ENCODE data around the gene CLIP1.
"Not testable (repeated sequence)": the region's sequence is repeated elsewhere in the genome, so short reads cannot be mapped to it uniquely, and the experiment has no call there.

The CLIP1 gene

DNA sequence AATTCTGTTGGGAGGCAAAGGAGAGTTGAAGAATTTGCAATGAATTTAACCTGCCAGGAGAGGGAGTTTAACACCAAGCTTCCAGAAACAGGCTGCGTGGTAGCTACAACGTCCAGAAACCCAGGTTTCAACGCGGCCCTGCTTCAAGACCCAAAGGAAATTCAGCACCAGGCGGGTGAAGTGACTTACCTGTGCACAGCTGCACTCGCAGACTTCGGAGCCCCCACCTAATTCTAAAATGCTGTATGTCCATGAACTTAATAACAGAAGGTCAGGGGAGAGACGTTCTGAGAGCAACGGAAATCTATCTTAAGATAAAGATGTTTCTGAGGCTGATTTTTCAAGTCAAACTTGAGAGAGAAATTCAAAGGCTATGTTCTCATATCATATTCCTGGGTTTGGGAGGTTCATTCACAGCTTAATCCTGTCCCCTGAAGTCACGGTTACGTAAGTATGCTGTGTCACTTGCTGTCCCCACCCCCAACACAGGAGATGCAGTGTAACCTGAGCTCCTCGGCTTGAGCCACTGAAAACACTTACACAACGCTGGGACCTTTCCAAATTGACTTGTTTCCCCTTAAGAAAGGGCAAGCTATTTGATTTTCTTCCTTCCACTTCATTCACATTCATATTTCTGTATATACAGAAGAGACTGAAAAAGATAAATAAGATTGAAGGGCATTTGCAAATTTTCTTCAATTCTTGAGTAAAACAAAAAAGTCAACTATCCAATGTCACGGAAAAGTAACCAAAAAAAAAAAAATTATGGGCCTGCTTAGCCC is 22.7 kb downstream of the CLIP1 start:
- DNase-seq (ENCODE audit: extremely low read depth in 1 of 2, low read depth in 1 of 2) = no peak

DNA sequence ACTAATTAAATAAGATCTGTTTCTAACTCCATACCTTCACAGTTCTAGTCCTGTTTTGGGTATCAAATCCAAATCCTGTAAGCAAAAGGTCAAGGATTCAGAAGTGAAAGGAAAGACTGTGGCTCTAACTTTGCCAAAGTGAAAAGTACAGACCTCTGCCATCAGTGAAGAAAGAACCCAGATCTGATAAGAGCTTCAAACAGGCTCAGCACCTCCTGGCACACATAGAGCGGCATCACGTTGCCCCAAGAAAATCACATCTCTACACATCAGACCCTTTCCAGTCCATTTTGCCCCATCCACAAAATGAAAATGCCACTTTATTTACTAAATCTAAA is 23.2 kb downstream of the CLIP1 start:
- DNase-seq (ENCODE audit: extremely low read depth in 1 of 2, low read depth in 1 of 2) = no peak

DNA sequence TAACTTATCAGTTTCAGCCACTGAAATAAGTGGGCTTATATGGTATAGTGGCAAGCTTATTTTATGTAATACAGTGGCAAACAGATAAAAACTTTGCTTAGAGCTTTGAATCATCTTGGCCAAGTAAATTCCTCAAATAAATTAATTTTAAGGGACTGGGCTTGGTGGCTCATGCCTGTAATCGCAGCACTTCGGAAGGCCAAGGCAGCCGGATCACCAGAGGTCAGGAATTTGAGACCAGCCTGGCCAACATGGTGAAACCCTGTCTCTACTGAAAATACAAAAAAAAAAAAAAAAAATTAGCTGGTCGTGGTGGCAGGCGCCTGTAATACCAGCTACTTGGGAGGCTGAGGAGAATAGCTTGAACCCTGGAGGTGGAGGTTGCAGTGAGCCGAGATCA is 24.5 kb downstream of the CLIP1 start:
- not testable (repeated sequence) for DNase-seq (ENCODE audit: extremely low read depth in 1 of 2, low read depth in 1 of 2)

DNA sequence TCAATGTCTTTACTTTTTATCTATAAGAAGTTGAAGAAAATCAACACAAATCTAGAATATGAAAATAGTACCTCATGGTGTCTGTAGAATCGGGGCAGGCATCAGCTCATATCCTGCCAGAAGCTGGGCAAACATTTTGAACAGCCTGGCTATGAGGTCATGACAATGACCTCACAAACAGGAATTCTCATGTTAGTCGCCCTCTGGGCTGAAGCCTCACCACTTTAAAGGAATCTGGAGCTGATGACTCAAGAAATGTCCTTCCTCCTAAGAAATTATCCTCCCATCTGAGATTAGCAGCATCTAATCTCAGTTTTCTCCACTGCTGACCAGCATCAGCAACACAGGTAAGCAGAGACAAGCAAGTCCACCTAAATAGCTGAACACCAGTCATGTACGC is 27.1 kb downstream of the CLIP1 start:
- no peak for DNase-seq (ENCODE audit: extremely low read depth in 1 of 2, low read depth in 1 of 2)

DNA sequence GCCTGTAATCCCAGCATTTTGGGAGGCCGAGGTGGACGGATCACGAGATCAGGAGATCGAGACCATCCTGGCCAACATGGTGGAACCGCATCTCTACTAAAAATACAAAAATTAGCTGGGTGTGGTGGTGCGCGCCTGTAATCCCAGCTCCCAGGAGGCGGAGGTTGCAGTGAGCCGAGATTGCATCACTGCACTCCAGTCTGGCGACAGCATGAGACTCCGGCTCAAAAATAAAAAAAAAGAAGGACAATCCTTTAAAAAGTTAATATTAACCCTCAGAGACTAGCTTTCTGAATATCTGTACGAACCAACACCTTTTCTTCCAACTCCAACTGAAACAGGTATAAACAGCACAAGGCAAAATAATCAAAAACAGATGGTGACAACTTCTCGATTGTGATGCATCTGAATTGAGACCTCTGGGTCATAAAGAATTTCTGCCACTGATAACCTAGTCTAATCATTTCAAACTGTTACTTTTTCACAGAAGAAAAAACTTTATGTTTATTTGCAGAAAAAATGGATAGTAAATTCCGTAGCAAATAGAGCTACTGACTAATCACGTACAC is 27.8 kb downstream of the CLIP1 start:
- no peak for DNase-seq (ENCODE audit: extremely low read depth in 1 of 2, low read depth in 1 of 2)

DNA sequence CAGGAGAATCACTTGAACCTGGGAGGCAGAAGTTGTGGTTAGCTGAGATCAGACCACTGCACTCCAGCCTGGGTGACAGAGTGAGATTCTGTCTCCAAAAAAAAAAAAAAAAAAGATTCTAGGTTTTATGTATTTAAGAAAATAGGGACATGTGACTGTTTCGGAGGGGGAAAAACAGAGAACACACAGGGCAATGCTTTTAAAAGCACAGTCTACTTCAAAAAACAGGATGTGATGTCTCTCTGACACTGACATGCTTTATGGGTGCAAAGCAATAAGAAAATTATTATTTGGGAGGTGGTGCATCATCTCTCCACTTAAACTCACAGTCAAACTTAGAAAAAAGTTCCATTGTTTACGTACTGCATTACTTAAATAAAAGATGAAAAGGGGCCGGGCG is 28.7 kb downstream of the CLIP1 start:
- no peak for DNase-seq (ENCODE audit: extremely low read depth in 1 of 2, low read depth in 1 of 2)

DNA sequence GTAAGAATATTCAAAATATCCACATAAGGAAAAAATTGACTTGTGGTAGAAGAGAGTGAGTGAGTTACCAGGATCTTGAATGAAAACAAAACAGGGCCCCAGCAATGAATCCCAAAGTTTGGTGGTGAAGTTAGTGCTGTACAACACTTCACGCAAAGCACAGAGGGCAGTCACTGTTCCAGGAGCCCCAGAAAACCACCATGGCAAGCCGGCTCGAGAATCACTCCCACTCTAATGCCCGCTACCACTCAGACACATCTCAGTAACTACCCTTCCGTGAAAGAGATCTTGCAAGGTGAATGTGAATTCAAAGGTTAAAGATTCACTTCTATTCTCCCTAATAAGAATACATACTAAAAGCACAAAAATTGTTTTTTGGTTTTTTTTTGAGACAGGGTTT is 30.1 kb downstream of the CLIP1 start:
- no peak for DNase-seq (ENCODE audit: extremely low read depth in 1 of 2, low read depth in 1 of 2)

DNA sequence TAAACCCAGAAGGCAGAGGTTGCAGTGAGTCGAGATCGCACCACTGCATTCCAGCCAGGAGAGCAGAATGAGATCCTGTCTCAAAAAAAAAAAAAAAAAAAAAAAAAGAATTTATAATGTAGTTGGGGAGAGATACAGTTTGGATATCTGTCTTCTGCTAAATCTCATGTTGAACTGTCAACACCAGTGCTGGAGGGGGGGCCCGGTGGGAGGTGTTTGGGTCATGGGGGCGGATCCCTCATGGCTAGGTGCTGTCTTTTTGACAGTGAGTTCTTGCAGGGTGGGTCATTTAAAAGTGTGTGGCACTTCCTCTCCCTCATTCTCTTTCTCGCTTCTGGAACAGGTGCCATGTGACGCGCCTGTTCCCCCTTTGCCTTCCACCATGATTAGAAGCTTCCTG is 32.8 kb downstream of the CLIP1 start:
- DNase-seq (ENCODE audit: extremely low read depth in 1 of 2, low read depth in 1 of 2) = no peak

DNA sequence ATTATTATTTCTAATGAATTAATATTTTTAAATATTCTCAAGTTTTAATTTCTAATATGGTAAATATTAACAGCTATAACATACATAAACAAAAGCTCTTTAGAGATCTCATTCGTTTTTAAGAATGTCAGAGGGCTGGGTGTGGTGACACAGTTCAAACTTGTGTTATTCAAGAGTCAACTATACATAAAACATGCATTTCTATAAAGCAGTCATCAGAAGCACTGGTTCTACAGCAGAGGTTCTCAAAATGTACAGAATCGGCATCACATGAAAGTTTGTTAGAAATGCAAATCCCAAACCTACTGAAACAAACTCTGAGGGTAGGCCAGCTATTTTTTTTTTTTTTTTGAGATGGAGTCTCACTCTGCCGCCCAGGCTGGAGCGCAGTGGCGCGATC is 34.6 kb downstream of the CLIP1 start:
- no peak for DNase-seq (ENCODE audit: extremely low read depth in 1 of 2, low read depth in 1 of 2)

DNA sequence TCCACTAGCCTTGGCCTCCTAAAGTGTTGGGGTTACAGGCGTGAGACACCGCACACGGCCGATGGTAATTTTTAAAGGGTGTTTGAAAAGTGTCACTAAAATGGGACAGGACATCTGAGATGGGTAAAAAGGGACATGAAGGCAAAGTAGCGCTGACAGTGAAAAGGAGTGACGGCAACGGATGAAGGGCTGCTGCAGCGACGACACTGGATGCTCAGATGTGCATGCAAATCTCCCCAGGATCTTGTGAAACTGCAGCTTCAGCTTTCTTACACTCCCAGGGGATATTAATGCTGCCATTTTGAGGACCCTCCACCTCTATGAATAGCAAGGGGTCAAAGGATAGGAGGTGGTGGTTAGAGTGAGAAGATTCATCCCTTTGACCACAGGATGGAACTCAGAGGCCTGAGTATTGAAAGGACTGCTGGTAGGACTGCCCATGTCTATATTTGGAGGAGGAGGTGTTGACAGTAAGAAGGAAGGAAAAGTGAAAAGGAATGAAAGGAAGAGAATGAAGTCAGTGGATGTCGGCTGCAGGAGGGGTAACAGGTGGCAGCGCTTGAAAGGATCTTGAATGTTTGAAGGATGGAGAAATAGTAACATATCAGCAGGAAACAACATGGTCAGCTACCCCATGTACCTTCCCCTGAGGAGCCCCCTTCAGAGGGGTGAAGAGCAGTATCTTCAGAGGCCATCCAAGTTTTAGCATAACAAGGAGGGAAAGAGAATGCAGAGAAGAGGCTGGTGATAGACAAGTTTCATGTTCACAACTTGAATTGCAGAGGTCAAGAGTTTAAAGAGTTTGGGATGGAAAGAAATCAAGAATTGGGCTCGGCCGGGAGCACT is 37.1 kb downstream of the CLIP1 start:
- no peak for DNase-seq (ENCODE audit: extremely low read depth in 1 of 2, low read depth in 1 of 2)

DNA sequence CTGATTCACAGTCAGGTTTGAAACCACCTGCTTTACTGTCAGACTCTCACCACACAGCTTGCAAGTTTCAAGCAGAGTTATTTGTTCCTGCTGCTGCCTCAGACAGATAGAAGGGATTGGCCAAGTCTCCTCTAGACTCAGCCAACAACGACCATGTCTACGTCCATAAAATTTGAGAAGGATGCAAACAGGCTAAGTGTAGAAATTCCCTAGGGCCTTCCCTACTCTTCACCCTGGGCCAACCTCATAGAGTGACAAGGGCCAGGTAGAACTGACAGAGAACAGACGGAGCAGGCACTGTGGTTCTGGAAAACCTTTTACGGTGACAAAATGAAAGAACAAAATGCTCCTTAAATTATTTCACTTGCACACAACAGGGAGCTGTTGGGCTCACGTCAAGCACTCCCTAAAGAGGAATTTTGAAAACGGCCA is 39.5 kb downstream of the CLIP1 start:
- DNase-seq (ENCODE audit: extremely low read depth in 1 of 2, low read depth in 1 of 2) = no peak

DNA sequence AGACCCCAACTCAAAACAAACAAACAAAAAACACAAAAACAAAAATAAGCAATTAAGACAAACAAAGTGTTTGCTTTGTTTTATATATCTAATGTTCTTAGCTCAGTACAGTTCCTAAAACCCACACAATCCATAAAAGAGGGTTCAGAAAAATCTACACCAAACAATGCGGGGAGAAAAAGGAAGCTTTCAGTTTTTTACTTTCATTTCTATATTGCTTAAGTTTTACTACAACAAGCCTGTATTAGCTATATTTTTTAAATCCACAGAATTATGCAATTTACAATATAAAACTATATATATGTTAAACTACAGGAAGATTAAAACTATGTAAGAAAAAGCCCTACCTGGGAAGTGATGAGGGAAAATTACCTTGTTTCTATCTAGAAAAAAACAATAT is 41.4 kb downstream of the CLIP1 start:
- DNase-seq (ENCODE audit: extremely low read depth in 1 of 2, low read depth in 1 of 2) = no peak

DNA sequence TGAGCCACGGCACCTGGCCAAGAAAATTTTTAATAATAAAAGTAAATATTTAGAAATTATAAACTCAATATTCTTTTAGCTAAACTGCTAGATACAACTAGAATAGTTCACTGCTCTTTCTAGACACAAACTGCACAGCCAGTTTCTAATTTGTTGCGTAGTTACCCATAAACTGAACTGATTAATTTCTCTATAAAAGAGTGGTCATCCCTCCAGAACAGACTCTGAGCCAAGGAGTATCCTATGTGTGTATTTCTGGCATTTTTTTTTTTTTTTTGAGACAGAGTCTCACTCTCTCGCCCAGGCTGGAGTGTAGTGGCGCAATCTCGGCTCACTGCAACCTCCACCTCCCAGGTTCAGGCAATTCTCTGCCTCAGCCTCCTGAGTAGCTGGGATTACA is 45.7 kb downstream of the CLIP1 start:
- DNase-seq (ENCODE audit: extremely low read depth in 1 of 2, low read depth in 1 of 2) = not testable (repeated sequence)

DNA sequence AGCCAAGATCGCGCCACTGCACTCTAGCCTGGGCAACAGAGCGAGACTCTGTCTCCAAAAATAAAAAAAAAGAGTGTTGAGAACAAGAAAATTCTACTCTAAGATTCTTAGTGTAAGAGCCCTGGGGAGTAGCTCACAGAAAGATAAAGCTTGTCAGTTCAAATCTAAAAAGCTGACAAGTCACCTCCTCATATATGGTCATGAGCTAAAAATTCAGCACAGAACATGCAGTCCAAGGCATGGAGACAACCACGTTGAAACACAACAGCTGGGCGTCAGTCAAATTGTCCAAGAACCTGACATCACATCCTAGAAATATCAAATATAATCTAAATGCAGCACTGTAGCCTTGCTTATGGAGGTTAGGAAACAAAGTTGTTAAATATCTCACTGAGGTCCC is 47.8 kb downstream of the CLIP1 start:
- no peak for DNase-seq (ENCODE audit: extremely low read depth in 1 of 2, low read depth in 1 of 2)

DNA sequence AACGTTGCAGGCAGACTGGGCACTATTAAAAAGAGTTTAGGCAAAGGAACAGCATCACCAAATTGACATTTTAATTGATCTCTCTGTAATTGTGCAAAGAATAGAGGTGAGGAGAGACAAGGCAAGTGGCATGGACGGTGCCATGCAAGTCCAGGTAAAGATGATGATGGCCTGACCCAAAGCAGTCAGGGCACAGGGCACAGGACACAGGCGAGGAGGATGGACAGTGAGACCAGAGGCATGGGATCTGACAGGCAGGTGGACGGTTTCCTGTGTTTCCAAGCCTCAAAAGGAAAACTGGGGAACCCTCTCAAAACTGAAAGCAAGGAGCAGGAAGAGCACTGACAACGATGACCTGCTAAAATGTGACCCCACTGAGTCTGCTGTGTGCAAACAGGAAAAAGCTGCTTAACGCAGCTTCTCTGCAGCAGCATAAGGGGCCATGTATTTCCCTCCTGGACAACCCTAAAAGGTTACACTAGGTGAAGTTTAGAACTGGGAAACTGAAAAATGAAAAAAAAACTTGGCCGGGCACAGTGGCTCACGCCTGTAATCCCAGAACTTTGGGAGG is 50.9 kb downstream of the CLIP1 start:
- no peak for DNase-seq (ENCODE audit: extremely low read depth in 1 of 2, low read depth in 1 of 2)

DNA sequence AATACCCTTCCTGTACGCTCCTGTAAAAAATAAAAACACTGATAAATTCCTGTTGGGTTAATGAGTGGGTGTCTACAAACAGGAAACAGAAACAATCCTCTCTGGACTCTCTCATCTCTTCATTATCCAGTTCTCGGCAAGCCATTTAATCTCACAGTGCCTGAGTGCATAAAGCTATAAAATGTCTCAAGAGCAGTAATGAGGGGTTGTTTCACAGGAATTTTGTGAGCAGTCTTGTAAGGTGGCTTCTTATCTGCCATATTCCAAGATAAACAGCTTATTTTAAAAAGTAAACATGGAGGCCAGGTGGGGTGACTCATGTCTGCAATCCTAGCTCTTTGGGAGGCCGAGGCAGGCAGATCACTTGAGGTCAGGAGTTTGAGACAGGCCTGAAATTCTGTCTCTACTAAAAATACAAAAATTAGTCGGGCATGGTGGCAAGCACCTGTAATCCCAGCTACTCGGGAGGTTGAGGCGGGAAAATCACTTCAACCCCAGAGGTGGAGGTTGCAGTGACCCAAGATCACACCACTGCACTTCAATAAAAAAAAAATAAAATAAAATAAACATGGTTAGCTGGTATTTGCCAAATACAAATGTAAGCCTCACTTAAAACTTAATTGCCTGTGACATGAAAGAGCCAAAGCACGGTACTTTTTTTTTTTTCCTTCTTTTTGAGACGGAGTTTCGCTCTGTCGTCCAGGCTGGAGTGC is 54.0 kb downstream of the CLIP1 start:
- no peak for DNase-seq (ENCODE audit: extremely low read depth in 1 of 2, low read depth in 1 of 2)

DNA sequence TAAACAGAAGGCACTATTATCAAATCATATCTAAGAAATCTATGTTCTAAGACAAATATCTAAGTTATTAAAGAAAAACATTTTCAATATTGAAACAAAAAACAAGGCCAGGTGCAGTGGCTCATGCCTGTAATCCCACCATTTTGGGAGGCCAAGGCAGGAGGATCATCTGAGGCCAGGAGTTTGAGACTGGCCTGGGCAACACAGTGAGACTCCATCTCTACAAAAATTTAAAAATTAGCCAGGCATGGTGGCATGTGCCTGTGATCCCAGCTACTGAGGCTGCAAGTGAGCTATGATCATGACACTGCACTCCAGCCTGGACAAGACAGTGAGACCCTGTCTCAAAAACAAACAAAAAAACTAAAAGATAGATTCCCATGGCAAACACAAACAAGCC is 54.8 kb downstream of the CLIP1 start:
- not testable (repeated sequence) for DNase-seq (ENCODE audit: extremely low read depth in 1 of 2, low read depth in 1 of 2)

DNA sequence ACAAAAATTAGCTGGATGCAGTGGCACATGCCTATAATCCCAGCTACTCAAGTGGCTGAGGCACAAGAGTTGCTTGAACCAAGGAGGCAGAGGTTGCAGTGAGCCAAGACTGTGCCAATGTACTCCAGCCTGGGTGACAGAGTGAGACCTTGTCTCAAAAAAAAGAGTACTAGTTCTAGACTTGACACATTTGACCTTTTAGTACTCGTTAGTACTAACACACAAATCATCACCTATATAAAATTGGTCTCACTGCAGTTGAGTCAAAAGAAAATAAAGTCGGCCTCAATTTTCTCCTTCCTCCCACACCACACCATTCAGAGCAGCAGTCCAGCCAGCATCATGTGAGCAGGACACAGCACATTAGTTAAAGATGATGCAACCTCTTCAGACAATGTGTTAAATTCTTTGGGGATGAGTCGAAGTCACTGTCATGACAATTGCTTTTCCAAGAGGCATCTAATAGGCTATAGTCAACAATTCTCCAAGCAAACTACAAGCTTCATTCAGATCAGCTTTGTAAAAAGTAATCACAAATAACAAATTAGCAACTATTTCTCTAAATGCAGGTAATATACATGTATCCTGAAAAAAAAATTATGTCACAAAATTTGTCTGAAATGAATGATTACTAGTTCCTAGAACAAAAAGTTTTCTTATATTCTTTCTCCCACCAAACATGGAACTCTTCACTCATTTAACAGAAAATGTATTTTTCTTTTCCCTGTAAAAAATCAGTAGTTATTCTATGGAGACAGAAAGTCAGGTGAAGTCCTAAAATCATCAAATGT is 55.6 kb downstream of the CLIP1 start:
- DNase-seq (ENCODE audit: extremely low read depth in 1 of 2, low read depth in 1 of 2) = no peak

DNA sequence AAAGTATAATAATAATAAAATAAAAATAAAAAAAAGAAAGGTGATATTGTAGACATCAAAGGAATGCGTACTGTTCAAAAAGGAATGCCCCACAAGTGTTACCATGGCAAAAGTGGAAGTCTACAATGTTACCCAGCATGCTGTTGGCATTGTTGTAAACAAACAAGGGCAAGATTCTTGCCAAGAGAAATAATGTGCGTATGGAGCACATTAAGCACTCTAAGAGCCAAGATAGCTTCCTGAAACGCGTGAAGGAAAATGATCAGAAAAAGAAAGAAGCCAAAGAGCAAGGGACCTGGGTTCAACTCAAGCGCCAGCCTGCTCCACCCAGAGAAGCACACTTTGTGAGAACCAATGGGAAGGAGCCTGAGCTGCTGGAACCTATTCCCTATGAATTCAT is 57.2 kb downstream of the CLIP1 start:
- not testable (repeated sequence) for DNase-seq (ENCODE audit: extremely low read depth in 1 of 2, low read depth in 1 of 2)

DNA sequence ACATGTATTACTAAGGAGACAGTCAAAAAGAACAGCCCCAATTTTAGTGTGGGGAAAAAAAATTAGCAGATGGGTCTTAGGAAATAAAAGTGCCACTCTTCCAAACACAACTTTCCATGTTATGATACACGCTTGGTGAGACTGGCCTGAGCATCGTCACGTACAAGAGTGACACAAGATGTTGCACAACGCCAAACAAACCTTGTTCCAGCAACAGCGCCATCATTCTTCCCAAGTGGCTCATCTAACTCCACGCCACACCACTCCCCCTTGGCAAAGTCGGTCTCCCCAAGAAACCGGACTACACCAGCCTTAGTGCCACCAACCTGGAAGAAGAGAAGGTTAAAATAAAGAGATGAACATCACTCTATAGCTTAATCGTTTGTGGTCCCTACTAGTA is 58.7 kb downstream of the CLIP1 start:
- no peak for DNase-seq (ENCODE audit: extremely low read depth in 1 of 2, low read depth in 1 of 2)

Measured in stimulated activated CD8-positive, alpha-beta memory T cell treated with anti-CD3 and anti-CD28 coated beads, Interleukin-7, amount 100 ng/mL, for 48 hours (primary cell).